Suprapubic skin (tissue), 4 donors: ENCODE data around the gene SHLD1. TPM values are rescaled to one million over a fixed set of nuclear protein-coding genes. Genes with fewer than 3 reads are reported as not detected.
"Not testable (repeated sequence)": the region's sequence is repeated elsewhere in the genome, so short reads cannot be mapped to it uniquely, and the experiment has no call there.

Experiments used
- DNase-seq, 2 donors: peaks; one replicate each; pipeline ENCODE4 v3.0.0-alpha.2; 2019; ENCODE audit warnings: low spot score in 2 of 2
- H3K27ac ChIP-seq: fragments of 200-600 bp; sonication (generic); one replicate; pipeline ENCODE4 v1.5.1; 2019
- H3K27me3 ChIP-seq: fragments of 200-600 bp; sonication (generic); one replicate; pipeline ENCODE4 v1.5.1; 2019
- H3K36me3 ChIP-seq: fragments of 200-600 bp; sonication (generic); one replicate; pipeline ENCODE4 v1.5.1; 2019
- H3K4me1 ChIP-seq: fragments of 200-600 bp; sonication (generic); one replicate; pipeline ENCODE4 v1.5.1; 2019
- H3K4me3 ChIP-seq: fragments of 200-600 bp; sonication (generic); one replicate; pipeline ENCODE4 v1.5.1; 2019; ENCODE audit warnings: mild to moderate bottlenecking
- H3K9me3 ChIP-seq: fragments of 200-600 bp; sonication (generic); one replicate; pipeline ENCODE4 v1.5.1; 2019
- CTCF ChIP-seq, 2 donors: fragments of 200-600 bp in 1 of 2; fragments of 450-650 bp in 1 of 2; sonication (generic) in 1 of 2; IDR thresholded peaks; one replicate each; pipeline ENCODE4 v1.5.1; 2016 to 2019; ENCODE audit warnings: antibody characterized with exemption in 2 of 2, mild to moderate bottlenecking in 1 of 2, moderate library complexity in 1 of 2
- EP300 ChIP-seq: sonication (generic); formaldehyde crosslinking; IDR thresholded peaks from one replicate; pipeline ENCODE4 v1.6.1; 2017; ENCODE audit warnings: antibody characterized with exemption
- POLR2A ChIP-seq, 2 donors: fragments of 450-650 bp; IDR thresholded peaks; one replicate each; pipeline ENCODE4 v1.6.1; 2017; ENCODE audit warnings: antibody characterized with exemption in 2 of 2, mild to moderate bottlenecking in 2 of 2, moderate library complexity in 2 of 2
- POLR2AphosphoS5 ChIP-seq, 3 donors: sonication (generic); formaldehyde crosslinking; IDR thresholded peaks; one replicate each; pipeline ENCODE4 v1.6.1; 2017; ENCODE audit warnings: antibody characterized with exemption in 3 of 3
- WGBS: methylation state at CpG from one replicate; pipeline ENCODE4 v1.1.5; 2018; 5-methylcytosine and 5-hydroxymethylcytosine counted together
- total RNA-seq, 4 donors: library from RNA; depleted of rRNA; stranded (reverse); fragments of >200 nt; gene quantifications; one replicate each; pipeline ENCODE4 v1.1.0, GENCODE V29; 2016

The SHLD1 gene
- total RNA-seq, 4 donors from 2014 or later, result 3.3 to 3.9 (median 3.7) TPM

DNA sequence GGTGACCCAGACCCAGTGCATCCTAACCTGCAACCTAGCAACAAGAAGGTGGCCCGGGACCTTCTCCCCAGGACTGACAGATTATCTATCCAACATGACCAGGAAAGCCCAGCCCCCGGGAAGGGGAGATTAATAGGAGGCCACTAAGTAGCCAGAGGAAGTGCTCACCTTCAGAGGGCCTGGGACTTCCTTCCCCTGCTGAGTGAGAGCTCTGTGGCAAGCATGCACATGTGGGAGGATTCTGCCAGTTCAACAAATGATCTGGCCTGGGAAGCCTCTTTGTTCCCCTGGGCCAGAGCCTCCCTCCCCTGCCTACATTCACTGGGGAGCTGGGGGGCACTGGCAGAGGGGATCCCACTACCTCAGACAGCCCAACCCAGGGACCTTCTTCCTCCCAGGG lies 39.6 kb downstream of the SHLD1 start:
- DNase-seq, result no peak
- 88% methylated on average over 2 of the region's 2 CpGs for WGBS
- Histone ChIP-seq H3K9me3 (no peaks in the 10 kb centered on the region), H3K27ac (no peak overlapping the region), H3K4me3 (no peak overlapping the region), H3K36me3 (no peaks in the 10 kb centered on the region), H3K4me1 (peaks cover 18% of the 10 kb centered on the region), H3K27me3 (no peaks in the 10 kb centered on the region)
- TF ChIP-seq POLR2A (IDR thresholded peaks at IDR 0.05) (no peak), POLR2AphosphoS5 (IDR thresholded peaks at IDR 0.05) (no peak), CTCF (IDR thresholded peaks at IDR 0.05) (no peak), EP300 (no peak)

DNA sequence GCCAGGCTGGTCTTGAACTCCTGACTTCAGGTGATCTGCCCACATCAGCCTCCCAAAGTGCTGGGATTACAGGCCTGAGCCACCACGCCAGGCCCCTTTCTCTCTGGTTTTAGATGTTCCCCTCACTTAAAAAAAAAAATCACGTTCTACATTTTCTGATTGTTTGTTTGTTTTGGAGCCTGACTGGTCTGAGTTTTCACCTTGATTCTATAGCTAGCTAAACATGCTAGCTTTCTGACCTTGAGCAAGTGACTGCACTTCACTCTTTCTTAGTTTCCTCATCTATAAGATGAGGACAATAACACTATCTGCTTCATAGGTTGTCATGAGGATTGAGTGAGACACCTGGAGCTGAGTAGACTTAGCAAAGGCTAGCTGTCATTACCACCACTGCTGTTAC lies 43.7 kb downstream of the SHLD1 start:
- 88% methylated on average over 2 of the region's 2 CpGs for WGBS
- H3K27ac ChIP-seq, result no peak overlapping the region
- H3K9me3 ChIP-seq, result no peaks in the 10 kb centered on the region
- H3K36me3 ChIP-seq, result no peaks in the 10 kb centered on the region
- no peak overlapping the region for H3K4me3 ChIP-seq
- no peak for DNase-seq
- H3K27me3 ChIP-seq, result no peaks in the 10 kb centered on the region
- TF ChIP-seq CTCF (IDR thresholded peaks at IDR 0.05), result no peak
- TF ChIP-seq POLR2A (IDR thresholded peaks at IDR 0.05), result no peak
- no peak for TF ChIP-seq EP300
- TF ChIP-seq POLR2AphosphoS5 (IDR thresholded peaks at IDR 0.05), result no peak
- no peaks in the 10 kb centered on the region for H3K4me1 ChIP-seq

DNA sequence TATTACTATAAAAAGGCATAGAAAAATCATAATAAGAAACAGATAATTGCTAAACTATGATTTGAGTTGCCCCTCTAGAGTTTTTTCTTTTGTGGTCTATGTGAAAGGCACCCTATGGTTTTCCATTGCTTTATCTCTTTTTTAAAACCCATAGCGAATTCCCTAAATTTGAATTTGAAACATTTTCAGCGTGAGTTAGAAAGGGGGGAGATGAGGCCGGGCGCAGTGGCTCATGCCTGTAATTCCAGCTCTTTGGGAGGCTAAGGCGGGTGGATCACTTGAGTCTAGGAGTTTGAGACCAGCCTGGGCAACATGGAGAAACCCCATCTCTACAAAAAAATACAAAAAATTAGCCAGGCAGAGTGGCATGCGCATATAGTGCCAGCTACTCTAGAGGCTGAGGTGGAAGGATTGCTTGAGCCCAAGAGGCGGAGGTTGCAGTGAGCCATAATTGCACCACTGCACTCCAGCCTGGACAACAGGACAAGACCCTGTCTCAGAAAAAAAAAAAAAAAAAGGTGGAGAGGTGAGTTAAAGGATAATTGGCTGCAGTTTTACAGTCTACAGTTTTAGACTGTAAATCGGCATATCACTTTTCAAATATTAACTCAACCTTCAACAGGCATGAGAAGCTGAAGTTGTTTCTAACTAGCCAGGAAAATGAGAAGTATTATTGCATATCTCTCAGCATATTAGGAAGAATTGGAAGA lies 46.3 kb downstream of the SHLD1 start:
- H3K36me3 ChIP-seq, result no peaks in the 10 kb centered on the region
- no peaks in the 10 kb centered on the region for H3K27me3 ChIP-seq
- TF ChIP-seq POLR2A (IDR thresholded peaks at IDR 0.05), result no peak
- TF ChIP-seq POLR2AphosphoS5 (IDR thresholded peaks at IDR 0.05), result no peak
- TF ChIP-seq CTCF (IDR thresholded peaks at IDR 0.05), result no peak
- no peak for TF ChIP-seq EP300
- H3K9me3 ChIP-seq, result no peaks in the 10 kb centered on the region
- H3K4me1 ChIP-seq, result no peaks in the 10 kb centered on the region
- 93% methylated on average over 8 of the region's 8 CpGs for WGBS
- H3K4me3 ChIP-seq, result no peak overlapping the region
- no peak overlapping the region for H3K27ac ChIP-seq
- DNase-seq, result no peak

DNA sequence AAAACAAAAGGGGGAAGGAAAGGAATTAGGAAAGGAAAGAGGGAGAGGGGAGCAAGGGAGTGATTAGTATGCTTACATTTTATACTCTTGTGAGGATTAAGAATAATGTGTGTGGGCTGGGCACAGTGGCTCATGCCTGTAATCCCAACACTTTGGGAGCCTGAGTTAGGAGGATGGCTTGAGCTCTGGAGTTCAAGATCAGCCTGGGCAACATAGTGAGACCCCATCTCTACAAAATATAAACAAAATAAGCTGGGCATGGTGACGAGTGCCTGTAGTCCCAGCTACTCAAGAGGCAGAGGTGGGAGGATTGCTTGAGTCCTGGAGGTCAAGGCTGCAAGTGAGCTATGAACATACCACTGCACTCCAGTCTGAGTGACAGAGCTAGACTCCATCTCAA lies 47.0 kb downstream of the SHLD1 start:
- no peak for DNase-seq
- H3K27ac ChIP-seq, result no peak overlapping the region
- no peaks in the 10 kb centered on the region for H3K27me3 ChIP-seq
- no peak overlapping the region for H3K4me3 ChIP-seq
- TF ChIP-seq EP300, result no peak
- TF ChIP-seq CTCF (IDR thresholded peaks at IDR 0.05), result no peak
- no peak for TF ChIP-seq POLR2A (IDR thresholded peaks at IDR 0.05)
- TF ChIP-seq POLR2AphosphoS5 (IDR thresholded peaks at IDR 0.05), result no peak
- no peaks in the 10 kb centered on the region for H3K4me1 ChIP-seq
- H3K36me3 ChIP-seq, result no peaks in the 10 kb centered on the region
- WGBS, result 88% methylated on average over 1 of the region's 1 CpG
- H3K9me3 ChIP-seq, result no peaks in the 10 kb centered on the region

GRCh38 chr20:5797843-5798462 lies 47.8 kb downstream of the SHLD1 start:
- DNase-seq, result no peak

DNA sequence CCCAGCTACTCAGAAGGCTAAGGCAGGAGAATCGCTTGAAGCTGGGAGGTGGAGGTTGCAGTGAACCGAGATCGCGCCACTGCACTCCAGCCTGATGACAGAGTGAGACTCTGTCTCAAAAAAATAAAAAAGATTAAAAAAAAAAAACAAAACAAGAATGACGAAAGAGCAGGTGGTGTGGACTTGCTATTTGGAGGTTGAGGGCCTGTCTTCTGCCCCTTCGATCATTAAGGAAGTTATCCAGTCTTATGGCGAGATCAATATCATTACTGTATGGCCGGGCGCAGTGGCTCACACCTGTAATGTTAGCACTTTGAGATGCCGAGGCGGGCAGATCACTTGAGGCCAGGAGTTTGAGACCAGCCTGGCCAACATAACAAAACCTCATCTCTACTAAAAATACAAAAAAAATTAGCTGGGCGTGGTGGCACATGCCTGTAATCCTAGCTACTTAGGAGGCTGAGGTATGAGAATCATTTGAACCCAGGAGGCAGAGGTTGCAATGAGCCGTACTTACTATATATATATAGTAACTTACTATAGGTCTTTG lies 53.6 kb downstream of the SHLD1 start:
- whole genome bisulfite sequencing, result 95% methylated on average over 13 of the region's 13 CpGs
- not testable (repeated sequence) for H3K36me3 ChIP-seq, DNase-seq, H3K27me3 ChIP-seq, H3K27ac ChIP-seq, H3K9me3 ChIP-seq, H3K4me3 ChIP-seq, H3K4me1 ChIP-seq

More at GRCh38 chr20:5797843-5798462, 47.8 kb downstream of the SHLD1 start:
- no peaks in the 10 kb centered on the region for H3K36me3 ChIP-seq
- TF ChIP-seq POLR2A (IDR thresholded peaks at IDR 0.05), result no peak
- no peak for TF ChIP-seq POLR2AphosphoS5 (IDR thresholded peaks at IDR 0.05)
- no peak for TF ChIP-seq CTCF (IDR thresholded peaks at IDR 0.05)
- no peak for TF ChIP-seq EP300
- H3K9me3 ChIP-seq, result no peaks in the 10 kb centered on the region
- no peaks in the 10 kb centered on the region for H3K27me3 ChIP-seq
- WGBS, result 80% methylated on average over 7 of the region's 7 CpGs
- no peaks in the 10 kb centered on the region for H3K4me1 ChIP-seq
- H3K27ac ChIP-seq, result no peak overlapping the region
- H3K4me3 ChIP-seq, result no peak overlapping the region
